Non-pigmented ciliary epithelial cell (primary cell): Measurements from ENCODE around the gene ASL.
A peak's percentile ranks its signal among the peaks of the same experiment; 100 is the strongest.
"Not testable (repeated sequence)": the region's sequence is repeated elsewhere in the genome, so short reads cannot be mapped to it uniquely, and the experiment has no call there.

ENCODE experiments used
- DNase-seq: peaks from one replicate; pipeline ENCODE4 v3.0.0-alpha.2; 2010; ENCODE audit warnings: low read depth

Gene ASL

GRCh38 chr7:66076462-66077329 is 1.1 kb downstream of the ASL start:
- no peak for DNase-seq

GRCh38 chr7:66078067-66078466 is 2.4 kb downstream of the ASL start:
- DNase-seq, result no peak

- DNase-seq, result no peak
These were observed 6.5 kb downstream of the ASL start for GRCh38 chr7:66082083-66082482.

GRCh38 chr7:66082886-66083415 is 7.3 kb downstream of the ASL start:
- DNase-seq, result no peak

GRCh38 chr7:66083677-66084076 is 8.1 kb downstream of the ASL start:
- DNase-seq, result no peak

GRCh38 chr7:66088861-66089838 is 13.5 kb downstream of the ASL start:
- no peak for DNase-seq

- no peak for DNase-seq
These were observed 17.0 kb downstream of the ASL start for GRCh38 chr7:66092654-66093053.

GRCh38 chr7:66095010-66095409 is 19.4 kb downstream of the ASL start:
- DNase-seq, result no peak

- no peak for DNase-seq
These were observed 23.6 kb downstream of the ASL start for GRCh38 chr7:66099232-66099550.

- no peak for DNase-seq
These were observed 24.2 kb downstream of the ASL start for GRCh38 chr7:66099551-66100407.

- no peak for DNase-seq
These were observed 24.9 kb downstream of the ASL start for GRCh38 chr7:66100408-66101050.

- DNase-seq, result not testable (repeated sequence)
These were observed 26.5 kb downstream of the ASL start for GRCh38 chr7:66102168-66102567.

- not testable (repeated sequence) for DNase-seq
These were observed 28.4 kb downstream of the ASL start for GRCh38 chr7:66103994-66104393.

- DNase-seq, result no peak
These were observed 29.7 kb downstream of the ASL start for GRCh38 chr7:66105263-66105748.

- not testable (repeated sequence) for DNase-seq
These were observed 32.8 kb downstream of the ASL start for GRCh38 chr7:66108410-66108809.

GRCh38 chr7:66110856-66111255 is 35.2 kb downstream of the ASL start:
- DNase-seq, result peak; percentile 83

GRCh38 chr7:66114743-66115649 is 39.4 kb downstream of the ASL start, which contains the start of gene CRCP:
Gene CRCP (plus strand): TSS chr7:66114847. CDS start chr7:66114963, 116 bp downstream.
- no peak for DNase-seq

GRCh38 chr7:66116680-66117420 is 41.2 kb downstream of the ASL start:
- DNase-seq, result not testable (repeated sequence)

- DNase-seq, result no peak
These were observed 43.0 kb downstream of the ASL start for GRCh38 chr7:66118603-66119002.
